Measurements from ENCODE around the gene ITIH2.
A peak's percentile ranks its signal among the peaks of the same experiment; 100 is the strongest.
"Not testable (repeated sequence)": the region's sequence is repeated elsewhere in the genome, so short reads cannot be mapped to it uniquely, and the experiment has no call there.

ITIH2 gene

DNA sequence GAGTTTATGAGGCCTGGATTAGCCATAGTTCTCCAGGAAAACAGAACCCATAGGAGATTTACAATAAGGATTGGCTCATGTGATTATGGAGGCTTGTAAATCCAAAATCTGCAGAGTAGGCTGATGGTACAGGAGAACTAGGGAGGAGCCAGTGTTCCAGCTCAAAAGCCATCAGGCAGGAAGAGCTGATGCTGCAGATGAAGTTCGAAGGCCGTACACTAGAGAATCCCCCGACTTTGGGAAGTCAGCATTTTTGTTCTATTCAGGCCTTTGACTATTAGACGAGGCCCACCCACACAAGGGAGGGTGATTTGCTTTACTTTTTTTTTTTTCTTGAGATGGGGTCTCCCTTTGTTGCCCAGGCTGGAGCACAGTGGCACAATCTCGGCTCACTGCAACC lies 47.1 kb downstream of the ITIH2 start:
- DNase-seq, result no peak

GRCh38 chr10:7752251-7752650 lies 49.1 kb downstream of the ITIH2 start:
- DNase-seq, result no peak

DNA sequence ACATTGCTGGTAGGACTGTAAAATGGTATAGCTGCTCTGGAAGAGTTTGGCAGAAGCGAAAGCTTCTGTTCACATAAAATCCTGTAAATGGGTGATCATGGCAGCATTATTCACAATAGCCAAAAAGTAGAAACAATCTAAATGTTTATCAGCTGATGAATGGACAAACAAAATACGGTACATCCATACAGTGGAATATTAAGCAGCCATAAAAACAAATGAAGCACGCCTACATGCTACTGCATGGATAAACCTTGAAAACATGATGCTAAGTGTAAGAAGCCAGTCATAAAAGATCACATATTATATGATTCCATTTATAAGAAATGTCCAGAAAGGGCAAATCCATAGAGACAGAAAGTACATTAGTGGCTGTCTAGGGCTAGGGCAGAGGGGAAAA lies 52.0 kb downstream of the ITIH2 start:
- DNase-seq, result no peak

DNA sequence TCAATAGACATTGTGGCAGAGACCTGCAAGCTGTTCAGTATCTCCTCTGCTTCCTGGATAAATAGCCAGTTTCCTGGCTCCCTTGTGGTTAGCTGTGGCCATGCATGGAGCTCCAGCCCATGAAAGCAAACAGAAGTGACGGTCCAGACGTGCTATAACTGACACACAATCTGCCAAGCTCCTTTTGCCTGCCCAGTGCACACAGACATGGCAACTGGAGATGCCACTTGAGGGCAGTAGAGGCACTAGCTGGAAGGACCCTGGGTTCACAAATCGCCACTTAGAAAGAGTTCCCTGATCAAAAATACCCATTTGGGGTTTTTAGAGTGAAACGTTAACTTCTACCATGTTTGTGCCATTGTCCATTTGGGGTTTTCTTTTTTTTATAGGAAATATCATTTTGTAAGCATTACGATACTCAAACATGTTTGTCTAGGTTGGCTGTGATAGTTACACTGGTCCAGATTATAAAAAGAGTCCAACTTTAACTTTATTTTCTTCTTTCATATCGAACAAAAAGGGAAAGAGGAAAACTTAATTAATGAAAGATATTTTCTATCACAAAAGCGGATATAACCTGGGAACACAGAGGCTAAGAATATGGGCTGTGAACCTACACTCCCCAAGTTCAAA lies 53.4 kb downstream of the ITIH2 start:
- peak; percentile 3 to 50 (median 40) for DNase-seq

GRCh38 chr10:7763929-7764328 lies 60.8 kb downstream of the ITIH2 start:
- peak; percentile 14 to 61 (median 51) for DNase-seq

DNA sequence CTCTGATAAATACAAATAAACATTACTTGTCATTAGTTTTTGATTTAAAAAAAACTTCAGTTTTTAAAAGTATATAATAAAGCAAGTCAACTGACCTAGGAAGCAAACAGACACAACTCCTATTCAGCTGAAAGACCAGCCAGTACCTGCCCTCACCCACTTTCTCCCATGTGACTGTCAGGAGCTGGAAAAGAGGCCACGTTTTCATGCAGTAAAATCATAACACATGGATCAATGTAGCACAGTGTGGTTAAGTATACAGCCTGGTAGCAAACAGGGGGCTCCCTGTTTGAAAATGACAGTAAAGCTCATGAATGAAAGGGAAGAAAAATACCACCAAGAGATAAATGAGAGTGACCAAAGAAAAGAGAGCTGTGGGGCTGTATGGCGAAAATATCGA lies 63.1 kb downstream of the ITIH2 start:
- DNase-seq, result no peak

DNA sequence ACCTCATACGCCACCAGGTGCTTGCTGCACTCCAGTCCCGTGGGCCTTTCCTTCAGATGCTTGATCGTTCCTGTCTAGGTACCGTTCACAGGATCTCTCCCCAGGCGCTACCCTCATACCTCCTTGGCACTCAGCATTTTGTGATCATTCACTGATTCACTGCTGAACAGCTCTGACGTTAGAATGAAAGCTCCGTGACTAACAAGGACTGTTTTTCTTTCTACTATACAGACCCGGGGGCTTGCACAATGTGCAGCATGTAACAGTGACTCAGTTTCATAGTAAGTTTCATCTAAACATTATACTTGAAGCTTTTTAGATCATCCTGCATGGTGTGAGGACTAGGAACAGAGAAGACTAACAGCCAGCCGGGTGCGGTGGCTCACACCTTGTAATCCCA lies 64.1 kb downstream of the ITIH2 start:
- DNase-seq, result no peak

DNA sequence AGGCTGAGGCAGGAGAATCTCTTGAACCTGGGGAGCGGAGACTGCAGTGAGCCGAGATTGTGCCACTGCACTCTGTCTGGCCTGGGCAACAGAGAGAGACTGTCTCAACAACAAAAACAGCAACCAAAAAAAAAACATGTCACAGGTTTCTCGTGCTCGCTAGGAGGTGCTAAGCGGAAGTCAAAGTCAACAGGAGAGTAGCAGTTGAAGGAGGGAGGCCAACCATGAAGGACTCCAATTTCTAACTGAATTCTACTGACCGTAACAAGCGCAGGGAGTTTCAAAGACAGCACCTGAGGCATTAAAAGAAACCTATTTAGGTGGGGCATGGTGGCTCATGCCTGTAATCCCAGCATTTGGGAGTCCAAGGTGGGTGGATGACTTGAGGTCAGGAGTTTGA lies 65.3 kb downstream of the ITIH2 start:
- no peak for DNase-seq

DNA sequence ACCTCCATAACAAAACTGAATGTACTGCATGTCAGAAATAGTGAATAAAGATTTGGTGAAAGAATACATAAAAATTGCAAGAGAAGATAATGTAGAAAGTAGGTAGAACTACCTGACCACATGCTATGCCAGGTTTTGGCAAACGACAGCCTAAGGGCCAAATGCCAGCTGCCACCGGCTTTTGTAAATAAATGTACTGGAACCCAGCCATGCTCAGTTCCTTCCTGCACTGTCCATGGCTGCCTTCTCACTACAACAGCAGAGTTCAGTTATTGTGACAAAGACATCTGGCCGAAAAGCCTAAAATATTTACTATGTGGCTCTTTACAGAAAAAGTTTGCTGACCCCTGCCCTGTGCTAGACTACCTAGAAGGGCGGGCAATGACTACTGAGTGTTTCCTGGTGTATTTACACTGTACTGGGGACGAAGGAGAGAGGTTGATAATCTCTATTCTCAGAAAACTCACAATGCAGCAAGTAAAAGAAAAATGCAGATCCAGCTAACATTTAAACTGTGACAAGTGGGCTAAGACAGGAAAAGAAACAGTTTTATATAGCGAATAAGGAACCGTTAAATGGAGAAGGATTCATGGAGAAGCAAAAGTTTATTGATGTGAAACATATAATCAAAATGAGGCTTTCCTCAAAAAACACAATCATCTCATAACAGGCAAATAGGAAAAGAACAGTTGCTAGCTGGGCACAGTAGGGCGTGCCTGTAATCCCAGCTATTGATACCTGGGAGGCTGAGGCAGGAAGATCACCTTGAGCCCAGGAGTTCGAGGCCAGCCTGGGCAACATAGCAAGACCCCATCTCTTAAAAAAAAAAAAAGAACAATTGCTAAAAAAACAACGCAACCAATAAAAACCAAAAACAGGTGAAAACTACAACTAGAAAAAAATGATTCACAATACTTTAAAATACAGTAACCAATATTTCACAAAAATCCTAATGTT lies 71.0 kb downstream of the ITIH2 start:
- DNase-seq, result no peak

DNA sequence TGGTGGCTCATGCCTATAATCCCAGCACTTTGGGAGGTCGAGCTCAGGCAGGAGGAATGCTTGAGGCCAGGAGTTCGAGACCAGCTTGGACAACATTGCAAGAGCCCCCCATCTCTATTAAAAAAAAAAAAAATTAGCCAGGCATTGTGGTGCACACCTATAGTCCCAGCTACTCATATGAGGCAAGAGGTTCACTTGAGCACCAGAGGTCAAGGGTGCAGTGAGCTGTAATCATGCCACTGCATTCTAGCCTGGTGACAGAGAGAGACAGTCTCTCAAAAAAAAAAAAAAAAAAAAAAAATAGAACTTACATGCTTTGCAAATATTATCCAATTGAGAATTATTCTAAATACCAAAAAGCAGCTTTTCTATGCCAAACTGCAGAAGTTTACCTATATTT lies 73.7 kb downstream of the ITIH2 start:
- DNase-seq, result no peak

DNA sequence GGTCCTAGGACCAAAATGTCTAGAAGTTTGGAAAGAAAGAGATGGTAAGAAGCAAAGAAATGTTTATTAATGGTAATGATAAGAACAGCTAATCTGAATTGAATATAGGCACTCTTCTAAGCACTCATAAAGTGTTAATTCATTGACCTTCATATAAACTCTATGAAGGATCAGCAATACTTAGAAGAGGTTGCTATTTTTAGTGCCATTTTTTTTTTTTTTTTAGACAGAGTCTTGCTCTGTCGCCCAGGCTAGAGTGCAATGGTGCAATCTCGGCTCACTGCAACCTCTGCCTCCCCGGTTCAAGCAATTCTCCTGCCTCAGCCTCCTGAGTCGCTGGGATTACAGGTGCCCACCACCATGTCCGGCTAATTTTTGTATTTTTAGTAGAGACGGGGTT lies 79.1 kb downstream of the ITIH2 start:
- not testable (repeated sequence) for DNase-seq

- peak in 3 of 4 experiments; percentile 6 to 33 (median 18) for DNase-seq
These were observed 83.3 kb downstream of the ITIH2 start for GRCh38 chr10:7786430-7786829.

- DNase-seq, result peak; percentile 12 to 33 (median 22)
These were observed 84.2 kb downstream of the ITIH2 start for GRCh38 chr10:7787150-7787856.

DNA sequence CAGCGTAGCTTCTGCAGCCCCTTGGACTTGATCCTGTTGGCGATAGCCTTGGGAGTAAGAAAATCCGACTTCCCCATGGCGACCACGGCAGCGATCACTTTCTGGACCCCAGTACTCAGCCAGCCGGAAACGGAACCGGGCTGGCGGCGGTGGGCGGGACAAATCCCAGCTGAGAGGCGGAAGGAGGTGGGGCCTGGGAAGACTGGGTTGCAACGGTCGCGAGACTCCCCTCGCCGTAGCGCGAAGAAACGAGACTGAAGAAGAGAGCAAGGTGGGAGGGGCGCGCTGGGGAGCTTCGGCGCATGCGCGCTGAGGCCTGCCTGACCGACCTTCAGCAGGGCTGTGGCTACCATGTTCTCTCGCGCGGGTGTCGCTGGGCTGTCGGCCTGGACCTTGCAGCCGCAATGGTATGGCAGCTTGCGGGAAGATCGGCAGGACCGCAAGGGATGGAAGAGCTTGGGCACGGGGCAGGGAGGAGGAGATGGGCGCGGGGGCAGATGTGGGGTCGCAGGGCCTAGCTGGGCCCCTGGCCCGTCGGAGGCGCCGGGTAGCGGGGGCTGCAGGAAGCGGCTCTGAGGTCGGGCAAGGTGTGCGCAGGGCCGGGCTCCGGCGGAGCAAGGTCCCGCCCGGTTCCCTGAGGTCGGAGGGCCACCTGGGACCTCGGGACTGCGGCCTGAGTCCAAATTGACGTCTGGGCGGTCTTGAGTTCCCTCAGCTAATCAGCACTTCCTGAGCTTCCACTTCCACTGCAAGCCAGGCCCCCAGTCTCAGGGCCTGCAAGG lies 84.9 kb downstream of the ITIH2 start, which contains the start of the genes ATP5F1C and KIN:
Gene ATP5F1C (plus strand): TSS at position 321 of the 782 bp plus-strand sequence. CDS start 31 bp downstream, at position 352.
Gene KIN (minus strand): TSS at position 137 of the 782 bp plus-strand sequence. CDS start 60 bp downstream, at position 77.
- DNase-seq, result peak; percentile 98 to 99 (median 99)

DNA sequence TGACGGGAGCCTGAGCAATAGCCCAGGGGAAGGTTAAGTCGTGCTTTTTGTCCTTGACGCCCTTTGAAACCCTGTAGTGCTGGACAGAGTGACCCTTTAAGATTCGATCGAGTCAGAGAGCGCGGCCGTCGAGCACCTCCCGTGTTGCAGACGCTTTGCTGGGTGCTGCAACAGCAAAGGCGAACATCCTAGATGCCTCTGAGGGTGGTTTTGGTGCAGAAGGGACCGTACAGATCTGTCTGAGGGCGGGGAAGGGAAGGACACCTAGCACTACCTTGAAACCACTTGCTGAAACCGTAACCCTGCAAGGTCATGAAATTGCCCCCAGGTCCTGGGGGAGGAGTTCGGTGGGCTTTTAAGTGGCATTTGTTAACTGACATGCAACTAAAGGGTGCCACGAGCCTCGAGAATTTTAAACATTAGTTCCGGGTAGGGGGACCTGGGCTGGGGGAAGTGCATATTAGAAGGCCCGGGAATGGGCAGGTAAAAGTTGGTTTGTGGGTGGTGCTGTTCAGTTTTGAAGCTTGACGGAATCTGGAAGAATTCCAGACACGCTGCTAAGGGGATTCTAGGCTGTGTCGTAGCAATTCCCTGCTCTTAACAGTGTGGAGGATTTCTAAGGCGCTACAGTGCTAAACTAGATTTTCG lies 85.6 kb downstream of the ITIH2 start:
- DNase-seq, result peak in 1 of 4 experiments; percentile 12

- DNase-seq, result peak in 1 of 4 experiments; percentile 8
These were observed 86.3 kb downstream of the ITIH2 start for GRCh38 chr10:7789390-7789789.

GRCh38 chr10:7792541-7792940 lies 89.4 kb downstream of the ITIH2 start:
- no peak for DNase-seq

GRCh38 chr10:7794251-7795026 lies 91.3 kb downstream of the ITIH2 start:
- peak in 1 of 4 experiments; percentile 18 for DNase-seq

DNA sequence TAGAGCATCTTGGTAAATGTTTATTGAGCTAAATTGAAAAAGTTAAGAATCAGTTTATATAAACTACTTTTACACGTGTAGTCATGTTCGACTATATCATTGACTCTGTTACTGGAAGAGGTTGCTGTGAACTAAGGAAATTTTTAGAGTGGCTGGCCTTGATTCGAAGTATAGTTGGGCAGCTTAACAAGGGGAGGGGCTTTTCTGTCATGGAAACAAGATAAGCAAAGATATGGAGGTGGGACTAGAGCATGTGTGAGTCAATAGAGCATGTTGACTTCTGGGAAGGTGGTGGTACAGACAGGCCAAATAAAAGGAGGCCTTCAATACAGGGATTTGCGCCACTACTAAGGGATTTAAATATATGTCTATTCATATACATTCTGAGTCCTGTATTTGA lies 92.5 kb downstream of the ITIH2 start:
- DNase-seq, result no peak

DNA sequence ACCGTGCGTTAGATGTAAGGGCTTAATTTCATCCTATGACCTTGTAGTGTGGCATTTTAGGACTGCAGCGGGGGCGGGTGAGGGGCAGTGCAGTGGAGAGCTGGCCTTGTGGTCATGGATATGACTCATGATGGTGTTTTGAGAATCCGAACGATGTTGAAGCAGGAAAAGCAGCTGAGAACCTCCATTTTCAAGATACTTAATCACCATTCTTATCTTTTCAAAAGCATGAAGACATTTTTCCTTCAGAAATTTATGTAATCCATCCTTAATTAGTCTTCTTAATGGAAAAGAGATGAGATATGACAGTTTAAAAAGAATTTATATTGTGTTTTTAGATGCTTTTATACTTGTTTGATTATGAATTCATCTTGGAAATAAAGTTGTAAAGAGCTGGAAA lies 94.5 kb downstream of the ITIH2 start:
- peak; percentile 13 to 42 (median 38) for DNase-seq
